ENCODE data around the gene ATP6AP1. TPM values are rescaled to one million over a fixed set of nuclear protein-coding genes. Genes with fewer than 3 reads are reported as not detected.

ATP6AP1 gene
- total and polyA plus RNA-seq, 2 of the 13 experiments (the other 11 are each of a cell fraction or from before 2014, with no cell fraction given), result 56.7 to 110 TPM

GRCh38 chrX:154428176-154429171 lies at the start of gene ATP6AP1 (continued):
- TF ChIP-seq, protein P1, sequence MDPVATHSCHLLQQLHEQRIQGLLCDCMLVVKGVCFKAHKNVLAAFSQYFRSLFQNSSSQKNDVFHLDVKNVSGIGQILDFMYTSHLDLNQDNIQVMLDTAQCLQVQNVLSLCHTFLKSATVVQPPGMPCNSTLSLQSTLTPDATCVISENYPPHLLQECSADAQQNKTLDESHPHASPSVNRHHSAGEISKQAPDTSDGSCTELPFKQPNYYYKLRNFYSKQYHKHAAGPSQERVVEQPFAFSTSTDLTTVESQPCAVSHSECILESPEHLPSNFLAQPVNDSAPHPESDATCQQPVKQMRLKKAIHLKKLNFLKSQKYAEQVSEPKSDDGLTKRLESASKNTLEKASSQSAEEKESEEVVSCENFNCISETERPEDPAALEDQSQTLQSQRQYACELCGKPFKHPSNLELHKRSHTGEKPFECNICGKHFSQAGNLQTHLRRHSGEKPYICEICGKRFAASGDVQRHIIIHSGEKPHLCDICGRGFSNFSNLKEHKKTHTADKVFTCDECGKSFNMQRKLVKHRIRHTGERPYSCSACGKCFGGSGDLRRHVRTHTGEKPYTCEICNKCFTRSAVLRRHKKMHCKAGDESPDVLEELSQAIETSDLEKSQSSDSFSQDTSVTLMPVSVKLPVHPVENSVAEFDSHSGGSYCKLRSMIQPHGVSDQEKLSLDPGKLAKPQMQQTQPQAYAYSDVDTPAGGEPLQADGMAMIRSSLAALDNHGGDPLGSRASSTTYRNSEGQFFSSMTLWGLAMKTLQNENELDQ (CRISPR knock-in tag; IDR thresholded peaks at IDR 0.05; ENCODE audit: borderline replicate concordance), result no peak
- TF ChIP-seq ZZZ3 (CRISPR knock-in tag; IDR thresholded peaks at IDR 0.05; ENCODE audit: borderline replicate concordance), result no peak
- no peak for TF ChIP-seq RARA (CRISPR knock-in tag; IDR thresholded peaks at IDR 0.05)
- TF ChIP-seq ZNF382 (CRISPR knock-in tag; IDR thresholded peaks at IDR 0.05; ENCODE audit: borderline replicate concordance), result no peak
- TF ChIP-seq KAT2B (IDR thresholded peaks at IDR 0.05; ENCODE audit: borderline replicate concordance, low read depth, low read length), result no peak
- TF ChIP-seq ZNF224 (CRISPR knock-in tag; IDR thresholded peaks at IDR 0.05), result 0 out of 2 replicates have a peak, but pooled peaks have one; percentile 47
- TF ChIP-seq ZSCAN29 (CRISPR knock-in tag; conservative IDR thresholded peaks at IDR 0.05), result no peak
- TF ChIP-seq, protein P2, sequence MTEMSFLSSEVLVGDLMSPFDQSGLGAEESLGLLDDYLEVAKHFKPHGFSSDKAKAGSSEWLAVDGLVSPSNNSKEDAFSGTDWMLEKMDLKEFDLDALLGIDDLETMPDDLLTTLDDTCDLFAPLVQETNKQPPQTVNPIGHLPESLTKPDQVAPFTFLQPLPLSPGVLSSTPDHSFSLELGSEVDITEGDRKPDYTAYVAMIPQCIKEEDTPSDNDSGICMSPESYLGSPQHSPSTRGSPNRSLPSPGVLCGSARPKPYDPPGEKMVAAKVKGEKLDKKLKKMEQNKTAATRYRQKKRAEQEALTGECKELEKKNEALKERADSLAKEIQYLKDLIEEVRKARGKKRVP (CRISPR knock-in tag; IDR thresholded peaks at IDR 0.05), result no peak
- no peak for TF ChIP-seq POLR2AphosphoS2 (IDR thresholded peaks at IDR 0.05; ENCODE audit: low read depth, low read length)
- peak; percentile 67; the same call in 1 of the 2 replicates for TF ChIP-seq YEATS4 (CRISPR knock-in tag; IDR thresholded peaks at IDR 0.05; ENCODE audit: borderline replicate concordance)
- peak; percentile 85 for TF ChIP-seq SAP130 (CRISPR knock-in tag; IDR thresholded peaks at IDR 0.05; ENCODE audit: low read depth)
- no peak for TF ChIP-seq ZNF780A (CRISPR knock-in tag; IDR thresholded peaks at IDR 0.05)
- TF ChIP-seq ZNF318 (CRISPR knock-in tag; IDR thresholded peaks at IDR 0.05), result no peak
- no peak for TF ChIP-seq ZNF24 (IDR thresholded peaks at IDR 0.05)
